Liver (tissue), 9 donors: ENCODE data around the gene OLA1. TPM values are rescaled to one million over a fixed set of nuclear protein-coding genes. Genes with fewer than 3 reads are reported as not detected.

Experiments used
- DNase-seq: peaks from one replicate; pipeline ENCODE4 v3.0.0-alpha.2; 2017; ENCODE audit warnings: low spot score
- H3K27ac ChIP-seq, 2 donors: one replicate each; pipeline ENCODE4 v1.7.0; 2013; ENCODE audit warnings: inconsistent platforms in 2 of 2, low read length in 2 of 2, control low read depth in 1 of 2, low read depth in 1 of 2, mild to moderate bottlenecking in 1 of 2
- H3K27me3 ChIP-seq, 4 donors: one replicate each; pipeline versions ENCODE4 v1.6.1 to v1.7.0; 2013; ENCODE audit warnings: low read length in 3 of 4, inconsistent platforms in 1 of 4, mild to moderate bottlenecking in 1 of 4, moderate library complexity in 1 of 4; ENCODE audit not compliant: control insufficient read depth in 4 of 4, insufficient read depth in 4 of 4
- H3K36me3 ChIP-seq, 4 donors: one replicate each; pipeline versions ENCODE4 v1.6.1 to v1.7.0; 2013; ENCODE audit warnings: low read length in 3 of 4, mild to moderate bottlenecking in 3 of 4, low read depth in 1 of 4, moderate library complexity in 1 of 4; ENCODE audit not compliant: control insufficient read depth in 4 of 4, insufficient read depth in 3 of 4
- H3K4me1 ChIP-seq, 4 donors: one replicate each; pipeline versions ENCODE4 v1.6.1 to v1.7.0; 2013; ENCODE audit warnings: low read length in 3 of 4, mild to moderate bottlenecking in 3 of 4, moderate library complexity in 1 of 4; ENCODE audit not compliant: control insufficient read depth in 4 of 4, insufficient read depth in 4 of 4
- H3K4me3 ChIP-seq, 3 donors: one replicate each; pipeline versions ENCODE4 v1.6.1 to v1.7.0; 2013; ENCODE audit warnings: low read length in 3 of 3, control low read depth in 1 of 3, low read depth in 1 of 3, mild to moderate bottlenecking in 1 of 3
- H3K9ac ChIP-seq, 2 donors: one replicate each; pipeline ENCODE4 v1.7.0; 2013; ENCODE audit warnings: low read length in 2 of 2, mild to moderate bottlenecking in 2 of 2, moderate library complexity in 2 of 2, control low read depth in 1 of 2, low read depth in 1 of 2
- H3K9me3 ChIP-seq, 4 donors: one replicate each; pipeline versions ENCODE4 v1.6.1 to v1.7.0; 2013; ENCODE audit warnings: low read length in 3 of 4; ENCODE audit not compliant: control insufficient read depth in 4 of 4
- FOXA1 ChIP-seq: IDR thresholded peaks from 2 replicates; pipeline ENCODE4 v1.6.1; 2016; ENCODE audit warnings: antibody characterized with exemption
- FOXA2 ChIP-seq: IDR thresholded peaks from 2 replicates; pipeline ENCODE4 v1.6.1; 2016; ENCODE audit warnings: antibody characterized with exemption
- GABPA ChIP-seq, 2 donors: IDR thresholded peaks in 1 of 2; conservative IDR thresholded peaks in 1 of 2; 2 replicates each; pipeline ENCODE4 v1.6.1; 2016; ENCODE audit warnings: antibody characterized with exemption in 2 of 2, mild to moderate bottlenecking in 1 of 2, moderate library complexity in 1 of 2
- HNF4A ChIP-seq, 2 donors: conservative IDR thresholded peaks; 2 replicates each; pipeline ENCODE4 v1.6.1; 2016; ENCODE audit warnings: antibody characterized with exemption in 2 of 2, mild to moderate bottlenecking in 2 of 2
- HNF4G ChIP-seq: IDR thresholded peaks from 2 replicates; pipeline ENCODE4 v1.6.1; 2016; ENCODE audit warnings: antibody characterized with exemption
- JUND ChIP-seq, 2 donors: IDR thresholded peaks; 2 replicates each; pipeline ENCODE4 v1.6.1; 2016; ENCODE audit warnings: antibody characterized with exemption in 2 of 2
- NR2F2 ChIP-seq: IDR thresholded peaks from 2 replicates; pipeline ENCODE4 v1.6.1; 2016; ENCODE audit warnings: antibody characterized with exemption
- RAD21 ChIP-seq, 2 donors: IDR thresholded peaks; 2 replicates each; pipeline ENCODE4 v1.6.1; 2016; ENCODE audit warnings: antibody characterized with exemption in 2 of 2, mild to moderate bottlenecking in 2 of 2
- SP1 ChIP-seq: IDR thresholded peaks from 2 replicates; pipeline ENCODE4 v1.6.1; 2018; ENCODE audit warnings: antibody characterized with exemption, mild to moderate bottlenecking
- TAF1 ChIP-seq: conservative IDR thresholded peaks from 2 replicates; pipeline ENCODE4 v1.6.1; 2016; ENCODE audit warnings: antibody characterized with exemption, mild to moderate bottlenecking
- YY1 ChIP-seq: IDR thresholded peaks from 2 replicates; pipeline ENCODE4 v1.6.1; 2016; ENCODE audit warnings: antibody characterized with exemption, mild to moderate bottlenecking
- WGBS: extraction: QIAGEN DNeasy Blood & Tissue Kit; methylation state at CpG from one replicate; pipeline ENCODE4 v1.1.7; 2013; 5-methylcytosine and 5-hydroxymethylcytosine counted together
- polyA plus RNA-seq, 2 donors: library from polyadenylated mRNA; stranded (reverse) in 1 of 2; unstranded in 1 of 2; fragments of 200-250 nt in 1 of 2; fragments of >200 nt in 1 of 2; fragmentation: Nextera tagmentation in 1 of 2; extraction: Ambion mirVana in 1 of 2; gene quantifications; one replicate each; pipeline versions ENCODE4 v1.2.1 to v1.2.3, GENCODE V29; 2013 to 2015
- total RNA-seq, 2 donors: library from RNA; depleted of rRNA; stranded (reverse); fragments of >200 nt; gene quantifications; one replicate each; pipeline ENCODE4 v1.2.3, GENCODE V29; 2014
- TF ChIP-seq, protein P1 (sequence below): IDR thresholded peaks from 2 replicates; pipeline ENCODE4 v1.6.1; 2016; ENCODE audit warnings: antibody characterized with exemption
- TF ChIP-seq, protein P2 (sequence below): IDR thresholded peaks from 2 replicates; pipeline ENCODE4 v1.6.1; 2016; ENCODE audit warnings: antibody characterized with exemption
- TF ChIP-seq, protein P3 (sequence below): IDR thresholded peaks from 2 replicates; pipeline ENCODE4 v1.6.1; 2016; ENCODE audit warnings: antibody characterized with exemption
- TF ChIP-seq, protein P4 (sequence below): IDR thresholded peaks from 2 replicates; pipeline ENCODE4 v1.6.1; 2016; ENCODE audit warnings: antibody characterized with exemption, mild to moderate bottlenecking
- TF ChIP-seq, protein P5 (sequence below): fragments of 150-350 bp; IDR thresholded peaks from 2 replicates; pipeline ENCODE4 v1.5.1; 2017; ENCODE audit warnings: improper control_type of control experiment, low read depth, low read length; ENCODE audit not compliant: missing input control
- donor health status: healthy.
- donor health status: healthy.
- donor health status: healthy.
- donor health status: healthy.
- donor health status: healthy.

The OLA1 gene
- total and polyA plus RNA-seq, 4 donors = 23.4 to 38.1 (median 32.3) TPM

DNA sequence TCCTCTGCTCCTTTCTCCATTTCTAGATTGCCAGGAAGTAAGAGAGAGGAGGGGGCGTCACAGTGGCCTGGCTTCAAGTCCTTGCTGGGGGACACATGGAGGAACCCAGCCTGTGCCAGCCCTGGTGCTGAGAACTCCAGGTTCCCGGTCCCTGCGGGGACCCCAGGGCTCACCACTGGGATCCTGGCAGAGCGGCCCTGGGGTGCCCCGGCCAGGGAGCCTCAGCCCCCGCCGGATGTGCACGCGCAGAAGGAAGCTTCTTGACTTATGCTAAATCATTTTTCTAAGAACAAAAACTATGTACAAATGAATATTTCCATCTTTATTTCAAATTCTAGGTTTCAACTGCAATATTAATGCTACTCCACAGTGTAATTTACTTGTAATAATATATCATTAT, 200.6 kb downstream of the OLA1 start:
- no peak overlapping the region for H3K4me3 ChIP-seq
- H3K27ac ChIP-seq = no peak overlapping the region
- H3K9me3 ChIP-seq = no peaks in the 10 kb centered on the region
- peaks cover 0 to 2% (median 0%) of the 10 kb centered on the region in 4 donors for H3K27me3 ChIP-seq
- 90% methylated on average over 9 of the region's 9 CpGs for WGBS
- no peak overlapping the region for H3K9ac ChIP-seq
- TF ChIP-seq SP1 (no peak), TAF1 (no peak), HNF4G (no peak), GABPA (IDR thresholded peaks at IDR 0.05 in 1 of 2, conservative IDR thresholded peaks at IDR 0.05 in 1 of 2) (no peak), FOXA2 (no peak), NR2F2 (no peak), HNF4A (conservative IDR thresholded peaks at IDR 0.05) (no peak), YY1 (no peak), RAD21 (IDR thresholded peaks at IDR 0.05) (no peak), JUND (IDR thresholded peaks at IDR 0.05) (no peak), FOXA1 (no peak)
- TF ChIP-seq, protein P1, sequence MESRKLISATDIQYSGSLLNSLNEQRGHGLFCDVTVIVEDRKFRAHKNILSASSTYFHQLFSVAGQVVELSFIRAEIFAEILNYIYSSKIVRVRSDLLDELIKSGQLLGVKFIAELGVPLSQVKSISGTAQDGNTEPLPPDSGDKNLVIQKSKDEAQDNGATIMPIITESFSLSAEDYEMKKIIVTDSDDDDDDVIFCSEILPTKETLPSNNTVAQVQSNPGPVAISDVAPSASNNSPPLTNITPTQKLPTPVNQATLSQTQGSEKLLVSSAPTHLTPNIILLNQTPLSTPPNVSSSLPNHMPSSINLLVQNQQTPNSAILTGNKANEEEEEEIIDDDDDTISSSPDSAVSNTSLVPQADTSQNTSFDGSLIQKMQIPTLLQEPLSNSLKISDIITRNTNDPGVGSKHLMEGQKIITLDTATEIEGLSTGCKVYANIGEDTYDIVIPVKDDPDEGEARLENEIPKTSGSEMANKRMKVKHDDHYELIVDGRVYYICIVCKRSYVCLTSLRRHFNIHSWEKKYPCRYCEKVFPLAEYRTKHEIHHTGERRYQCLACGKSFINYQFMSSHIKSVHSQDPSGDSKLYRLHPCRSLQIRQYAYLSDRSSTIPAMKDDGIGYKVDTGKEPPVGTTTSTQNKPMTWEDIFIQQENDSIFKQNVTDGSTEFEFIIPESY = no peak
- TF ChIP-seq, protein P2, sequence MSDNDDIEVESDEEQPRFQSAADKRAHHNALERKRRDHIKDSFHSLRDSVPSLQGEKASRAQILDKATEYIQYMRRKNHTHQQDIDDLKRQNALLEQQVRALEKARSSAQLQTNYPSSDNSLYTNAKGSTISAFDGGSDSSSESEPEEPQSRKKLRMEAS = no peak
- TF ChIP-seq, protein P3, sequence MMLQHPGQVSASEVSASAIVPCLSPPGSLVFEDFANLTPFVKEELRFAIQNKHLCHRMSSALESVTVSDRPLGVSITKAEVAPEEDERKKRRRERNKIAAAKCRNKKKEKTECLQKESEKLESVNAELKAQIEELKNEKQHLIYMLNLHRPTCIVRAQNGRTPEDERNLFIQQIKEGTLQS = no peak
- TF ChIP-seq, protein P4, sequence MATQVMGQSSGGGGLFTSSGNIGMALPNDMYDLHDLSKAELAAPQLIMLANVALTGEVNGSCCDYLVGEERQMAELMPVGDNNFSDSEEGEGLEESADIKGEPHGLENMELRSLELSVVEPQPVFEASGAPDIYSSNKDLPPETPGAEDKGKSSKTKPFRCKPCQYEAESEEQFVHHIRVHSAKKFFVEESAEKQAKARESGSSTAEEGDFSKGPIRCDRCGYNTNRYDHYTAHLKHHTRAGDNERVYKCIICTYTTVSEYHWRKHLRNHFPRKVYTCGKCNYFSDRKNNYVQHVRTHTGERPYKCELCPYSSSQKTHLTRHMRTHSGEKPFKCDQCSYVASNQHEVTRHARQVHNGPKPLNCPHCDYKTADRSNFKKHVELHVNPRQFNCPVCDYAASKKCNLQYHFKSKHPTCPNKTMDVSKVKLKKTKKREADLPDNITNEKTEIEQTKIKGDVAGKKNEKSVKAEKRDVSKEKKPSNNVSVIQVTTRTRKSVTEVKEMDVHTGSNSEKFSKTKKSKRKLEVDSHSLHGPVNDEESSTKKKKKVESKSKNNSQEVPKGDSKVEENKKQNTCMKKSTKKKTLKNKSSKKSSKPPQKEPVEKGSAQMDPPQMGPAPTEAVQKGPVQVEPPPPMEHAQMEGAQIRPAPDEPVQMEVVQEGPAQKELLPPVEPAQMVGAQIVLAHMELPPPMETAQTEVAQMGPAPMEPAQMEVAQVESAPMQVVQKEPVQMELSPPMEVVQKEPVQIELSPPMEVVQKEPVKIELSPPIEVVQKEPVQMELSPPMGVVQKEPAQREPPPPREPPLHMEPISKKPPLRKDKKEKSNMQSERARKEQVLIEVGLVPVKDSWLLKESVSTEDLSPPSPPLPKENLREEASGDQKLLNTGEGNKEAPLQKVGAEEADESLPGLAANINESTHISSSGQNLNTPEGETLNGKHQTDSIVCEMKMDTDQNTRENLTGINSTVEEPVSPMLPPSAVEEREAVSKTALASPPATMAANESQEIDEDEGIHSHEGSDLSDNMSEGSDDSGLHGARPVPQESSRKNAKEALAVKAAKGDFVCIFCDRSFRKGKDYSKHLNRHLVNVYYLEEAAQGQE = no peak
- TF ChIP-seq, protein P5, sequence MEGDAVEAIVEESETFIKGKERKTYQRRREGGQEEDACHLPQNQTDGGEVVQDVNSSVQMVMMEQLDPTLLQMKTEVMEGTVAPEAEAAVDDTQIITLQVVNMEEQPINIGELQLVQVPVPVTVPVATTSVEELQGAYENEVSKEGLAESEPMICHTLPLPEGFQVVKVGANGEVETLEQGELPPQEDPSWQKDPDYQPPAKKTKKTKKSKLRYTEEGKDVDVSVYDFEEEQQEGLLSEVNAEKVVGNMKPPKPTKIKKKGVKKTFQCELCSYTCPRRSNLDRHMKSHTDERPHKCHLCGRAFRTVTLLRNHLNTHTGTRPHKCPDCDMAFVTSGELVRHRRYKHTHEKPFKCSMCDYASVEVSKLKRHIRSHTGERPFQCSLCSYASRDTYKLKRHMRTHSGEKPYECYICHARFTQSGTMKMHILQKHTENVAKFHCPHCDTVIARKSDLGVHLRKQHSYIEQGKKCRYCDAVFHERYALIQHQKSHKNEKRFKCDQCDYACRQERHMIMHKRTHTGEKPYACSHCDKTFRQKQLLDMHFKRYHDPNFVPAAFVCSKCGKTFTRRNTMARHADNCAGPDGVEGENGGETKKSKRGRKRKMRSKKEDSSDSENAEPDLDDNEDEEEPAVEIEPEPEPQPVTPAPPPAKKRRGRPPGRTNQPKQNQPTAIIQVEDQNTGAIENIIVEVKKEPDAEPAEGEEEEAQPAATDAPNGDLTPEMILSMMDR = no peak
- no peaks in the 10 kb centered on the region for H3K36me3 ChIP-seq
- H3K4me1 ChIP-seq = no peaks in the 10 kb centered on the region
- no peak for DNase-seq

DNA sequence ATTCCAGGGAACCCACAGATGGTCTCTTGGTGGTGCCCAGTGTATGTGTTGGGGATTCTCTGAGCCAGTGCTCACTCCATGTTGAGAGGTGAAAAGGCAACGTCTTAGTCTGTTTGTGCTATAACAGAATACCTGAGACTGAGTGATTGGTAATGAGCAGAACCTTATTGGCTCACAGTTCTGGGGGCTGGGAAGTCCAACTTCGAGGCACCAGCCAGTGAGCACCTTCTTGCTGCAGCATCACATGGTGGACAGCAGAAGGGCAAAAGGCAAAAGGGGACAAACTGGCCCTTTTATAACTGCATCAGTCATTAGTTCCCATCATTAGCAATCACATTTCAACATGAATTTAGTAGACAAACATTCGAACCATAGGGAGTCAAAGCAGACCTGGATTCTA, 202.2 kb downstream of the OLA1 start:
- Histone ChIP-seq H3K9ac (no peak overlapping the region), H3K27me3 (no peaks in the 10 kb centered on the region), H3K27ac (no peak overlapping the region), H3K9me3 (no peaks in the 10 kb centered on the region), H3K36me3 (no peaks in the 10 kb centered on the region), H3K4me1 (no peaks in the 10 kb centered on the region), H3K4me3 (no peak overlapping the region)
- no peak for DNase-seq
- WGBS = 78% methylated on average over 3 of the region's 3 CpGs
- TF ChIP-seq, protein P1 = no peak
- TF ChIP-seq JUND (IDR thresholded peaks at IDR 0.05) (no peak), SP1 (no peak), GABPA (IDR thresholded peaks at IDR 0.05 in 1 of 2, conservative IDR thresholded peaks at IDR 0.05 in 1 of 2) (no peak), FOXA1 (no peak), HNF4G (no peak)
- TF ChIP-seq, protein P4 = no peak
